ENCODE results near the gene CAPN14. TPM values are rescaled to one million over a fixed set of nuclear protein-coding genes. Genes with fewer than 3 reads are reported as not detected.

Gene CAPN14
- total RNA-seq, 1 donor from 2014 or later: 10.3 TPM

GRCh38 chr2:31139671-31140070 lies 77.6 kb downstream of the CAPN14 start:
- FAIRE-seq (no peak), DNase-seq (ENCODE audit: low read depth) (no peak)
- no peaks in the 10 kb centered on the region for H3K36me3 ChIP-seq (ENCODE audit: control insufficient read depth, insufficient read depth, low read length)
- H3K27me3 ChIP-seq (ENCODE audit: control insufficient read depth, insufficient read depth, low read length): no peaks in the 10 kb centered on the region
- no peak overlapping the region for H3K4me3 ChIP-seq (ENCODE audit: low read depth, low read length)
- TF ChIP-seq CTCF (IDR thresholded peaks at IDR 0.05; ENCODE audit: insufficient read depth, low read length, severe bottlenecking): no peak

- TF ChIP-seq CTCF (IDR thresholded peaks at IDR 0.05; ENCODE audit: insufficient read depth, low read length, severe bottlenecking): peak; percentile 78
- FAIRE-seq (no peak), DNase-seq (ENCODE audit: low read depth) (peak; percentile 52)
- Histone ChIP-seq H3K27me3 (ENCODE audit: control insufficient read depth, insufficient read depth, low read length) (no peaks in the 10 kb centered on the region), H3K4me3 (ENCODE audit: low read depth, low read length) (peak within 1 kb of the TSS; percentile 50), H3K36me3 (ENCODE audit: control insufficient read depth, insufficient read depth, low read length) (no peaks in the 10 kb centered on the region)
These were observed 79.0 kb downstream of the CAPN14 start, which contains the start of gene GALNT14 for GRCh38 chr2:31138037-31138962. GALNT14 (minus strand) TSS chr2:31138440; CDS start chr2:31138086, 354 bp downstream.

GRCh38 chr2:31137211-31138036 lies 79.9 kb downstream of the CAPN14 start:
- peak; percentile 45 for DNase-seq (ENCODE audit: low read depth)
- H3K36me3 ChIP-seq (ENCODE audit: control insufficient read depth, insufficient read depth, low read length): no peaks in the 10 kb centered on the region
- peak overlapping the region; percentile 50 for H3K4me3 ChIP-seq (ENCODE audit: low read depth, low read length)
- no peak for FAIRE-seq
- no peaks in the 10 kb centered on the region for H3K27me3 ChIP-seq (ENCODE audit: control insufficient read depth, insufficient read depth, low read length)
- no peak for TF ChIP-seq CTCF (IDR thresholded peaks at IDR 0.05; ENCODE audit: insufficient read depth, low read length, severe bottlenecking)

DNA sequence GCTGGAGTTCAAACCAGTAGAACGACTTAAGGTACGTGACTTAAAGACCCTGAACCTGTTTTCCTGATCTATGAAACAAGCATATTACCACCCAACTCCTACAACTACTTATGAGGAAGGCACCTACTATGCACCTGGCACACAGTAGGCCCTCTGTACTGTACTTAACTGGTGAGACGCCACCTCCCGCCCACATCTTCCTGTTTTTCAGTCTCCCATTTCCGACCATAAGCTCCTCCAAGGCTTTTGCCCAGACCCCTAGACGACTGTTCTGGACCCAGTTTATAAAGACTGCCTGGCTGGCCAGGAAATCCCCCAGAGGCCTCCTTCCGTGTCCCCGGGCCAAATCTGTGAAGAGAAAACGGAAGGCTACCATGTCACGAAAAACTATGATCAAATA lies 80.6 kb downstream of the CAPN14 start:
- H3K36me3 ChIP-seq (ENCODE audit: control insufficient read depth, insufficient read depth, low read length): no peaks in the 10 kb centered on the region
- no peak for DNase-seq (ENCODE audit: low read depth)
- H3K4me3 ChIP-seq (ENCODE audit: low read depth, low read length): peak overlapping the region; percentile 50
- H3K27me3 ChIP-seq (ENCODE audit: control insufficient read depth, insufficient read depth, low read length): no peaks in the 10 kb centered on the region
- no peak for TF ChIP-seq CTCF (IDR thresholded peaks at IDR 0.05; ENCODE audit: insufficient read depth, low read length, severe bottlenecking)
- no peak for FAIRE-seq

- Histone ChIP-seq H3K4me3 (ENCODE audit: low read depth, low read length) (no peak overlapping the region), H3K27me3 (ENCODE audit: control insufficient read depth, insufficient read depth, low read length) (no peaks in the 10 kb centered on the region), H3K36me3 (ENCODE audit: control insufficient read depth, insufficient read depth, low read length) (no peaks in the 10 kb centered on the region)
- FAIRE-seq: peak; percentile 43
- DNase-seq (ENCODE audit: low read depth): no peak
- no peak for TF ChIP-seq CTCF (IDR thresholded peaks at IDR 0.05; ENCODE audit: insufficient read depth, low read length, severe bottlenecking)
These were observed 81.3 kb downstream of the CAPN14 start for GRCh38 chr2:31136000-31136399.
